PC-3 (cell line): ENCODE data around the gene MIEN1.

Source experiments
- EZH2phosphoT487 ChIP-seq: fragments of 300-600 bp; sonication (generic); IDR thresholded peaks from 2 replicates; pipeline ENCODE4 v1.6.1; 2018; ENCODE audit warnings: mild to moderate bottlenecking, antibody characterized with exemption, low read length, borderline replicate concordance
- TF ChIP-seq, protein P1 (sequence below): fragments of 300-600 bp; sonication (generic); conservative IDR thresholded peaks from 2 replicates; pipeline ENCODE4 v1.5.1; 2017; ENCODE audit warnings: antibody characterized with exemption, low read depth, mild to moderate bottlenecking, low read length

- TF ChIP-seq, protein P1, sequence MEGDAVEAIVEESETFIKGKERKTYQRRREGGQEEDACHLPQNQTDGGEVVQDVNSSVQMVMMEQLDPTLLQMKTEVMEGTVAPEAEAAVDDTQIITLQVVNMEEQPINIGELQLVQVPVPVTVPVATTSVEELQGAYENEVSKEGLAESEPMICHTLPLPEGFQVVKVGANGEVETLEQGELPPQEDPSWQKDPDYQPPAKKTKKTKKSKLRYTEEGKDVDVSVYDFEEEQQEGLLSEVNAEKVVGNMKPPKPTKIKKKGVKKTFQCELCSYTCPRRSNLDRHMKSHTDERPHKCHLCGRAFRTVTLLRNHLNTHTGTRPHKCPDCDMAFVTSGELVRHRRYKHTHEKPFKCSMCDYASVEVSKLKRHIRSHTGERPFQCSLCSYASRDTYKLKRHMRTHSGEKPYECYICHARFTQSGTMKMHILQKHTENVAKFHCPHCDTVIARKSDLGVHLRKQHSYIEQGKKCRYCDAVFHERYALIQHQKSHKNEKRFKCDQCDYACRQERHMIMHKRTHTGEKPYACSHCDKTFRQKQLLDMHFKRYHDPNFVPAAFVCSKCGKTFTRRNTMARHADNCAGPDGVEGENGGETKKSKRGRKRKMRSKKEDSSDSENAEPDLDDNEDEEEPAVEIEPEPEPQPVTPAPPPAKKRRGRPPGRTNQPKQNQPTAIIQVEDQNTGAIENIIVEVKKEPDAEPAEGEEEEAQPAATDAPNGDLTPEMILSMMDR = no peak
- TF ChIP-seq EZH2phosphoT487 = no peak
These were observed 13.9 kb upstream of the MIEN1 start for GRCh38 chr17:39744075-39744835.
